Hepatocyte (in vitro differentiated cells): ENCODE measurements around the gene PCYT2.

Experiments
- EZH2 ChIP-seq: fragments of 200-600 bp; sonication (generic); IDR thresholded peaks from 2 replicates; pipeline ENCODE4 v1.6.1; 2016; ENCODE audit warnings: antibody characterized with exemption, mild to moderate bottlenecking, borderline replicate concordance
- TF ChIP-seq, protein P1 (sequence below): fragments of 200-600 bp; sonication (generic); IDR thresholded peaks from 2 replicates; pipeline ENCODE4 v1.5.1; 2016; ENCODE audit warnings: antibody characterized with exemption, mild to moderate bottlenecking; ENCODE audit not compliant: poor library complexity

DNA sequence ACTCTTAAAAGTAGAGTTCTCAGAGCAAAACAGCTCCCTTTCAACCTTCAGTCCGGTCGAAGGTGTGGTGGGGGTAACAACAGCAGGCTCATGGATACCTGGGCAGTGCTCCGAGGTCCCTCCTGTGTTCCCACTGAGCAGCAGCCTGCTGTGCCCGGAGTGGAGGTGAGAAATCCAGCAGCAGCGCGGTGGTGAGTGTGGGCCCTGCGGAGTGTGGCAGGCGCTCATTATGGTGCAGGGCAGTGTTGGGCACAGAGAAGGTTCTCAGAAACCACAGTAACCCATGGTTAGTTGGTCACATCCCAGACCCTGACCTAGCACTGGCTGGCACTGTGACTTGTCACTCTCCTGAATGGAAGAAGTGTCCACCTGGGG is 45.9 kb downstream of the PCYT2 start:
- TF ChIP-seq, protein P1, sequence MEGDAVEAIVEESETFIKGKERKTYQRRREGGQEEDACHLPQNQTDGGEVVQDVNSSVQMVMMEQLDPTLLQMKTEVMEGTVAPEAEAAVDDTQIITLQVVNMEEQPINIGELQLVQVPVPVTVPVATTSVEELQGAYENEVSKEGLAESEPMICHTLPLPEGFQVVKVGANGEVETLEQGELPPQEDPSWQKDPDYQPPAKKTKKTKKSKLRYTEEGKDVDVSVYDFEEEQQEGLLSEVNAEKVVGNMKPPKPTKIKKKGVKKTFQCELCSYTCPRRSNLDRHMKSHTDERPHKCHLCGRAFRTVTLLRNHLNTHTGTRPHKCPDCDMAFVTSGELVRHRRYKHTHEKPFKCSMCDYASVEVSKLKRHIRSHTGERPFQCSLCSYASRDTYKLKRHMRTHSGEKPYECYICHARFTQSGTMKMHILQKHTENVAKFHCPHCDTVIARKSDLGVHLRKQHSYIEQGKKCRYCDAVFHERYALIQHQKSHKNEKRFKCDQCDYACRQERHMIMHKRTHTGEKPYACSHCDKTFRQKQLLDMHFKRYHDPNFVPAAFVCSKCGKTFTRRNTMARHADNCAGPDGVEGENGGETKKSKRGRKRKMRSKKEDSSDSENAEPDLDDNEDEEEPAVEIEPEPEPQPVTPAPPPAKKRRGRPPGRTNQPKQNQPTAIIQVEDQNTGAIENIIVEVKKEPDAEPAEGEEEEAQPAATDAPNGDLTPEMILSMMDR, result no peak
- TF ChIP-seq EZH2, result no peak
